Measurements from ENCODE around the gene DCDC1.

DCDC1 gene

DNA sequence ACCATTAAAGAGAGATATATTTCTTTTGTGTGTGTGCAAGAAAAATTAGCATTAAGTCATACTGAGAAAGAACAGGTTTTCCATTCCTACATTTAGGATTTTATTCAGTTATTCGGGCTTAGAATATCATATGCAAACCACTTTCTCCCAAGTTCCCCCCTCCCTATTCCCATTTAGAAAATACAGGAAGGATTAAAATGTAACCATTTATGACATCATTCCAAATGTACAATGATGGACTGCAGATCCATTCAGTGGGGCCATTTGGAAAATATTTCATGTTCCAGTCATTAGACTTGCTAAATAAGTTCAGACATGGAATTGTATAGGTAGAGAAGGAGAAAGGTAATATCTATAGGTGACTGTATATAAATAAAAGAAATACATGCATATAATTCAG, 554.8 kb downstream of the DCDC1 start:
- H3K4me3 ChIP-seq (ENCODE audit: low read depth, low read length), result no peak overlapping the region
- TF ChIP-seq, protein P1, sequence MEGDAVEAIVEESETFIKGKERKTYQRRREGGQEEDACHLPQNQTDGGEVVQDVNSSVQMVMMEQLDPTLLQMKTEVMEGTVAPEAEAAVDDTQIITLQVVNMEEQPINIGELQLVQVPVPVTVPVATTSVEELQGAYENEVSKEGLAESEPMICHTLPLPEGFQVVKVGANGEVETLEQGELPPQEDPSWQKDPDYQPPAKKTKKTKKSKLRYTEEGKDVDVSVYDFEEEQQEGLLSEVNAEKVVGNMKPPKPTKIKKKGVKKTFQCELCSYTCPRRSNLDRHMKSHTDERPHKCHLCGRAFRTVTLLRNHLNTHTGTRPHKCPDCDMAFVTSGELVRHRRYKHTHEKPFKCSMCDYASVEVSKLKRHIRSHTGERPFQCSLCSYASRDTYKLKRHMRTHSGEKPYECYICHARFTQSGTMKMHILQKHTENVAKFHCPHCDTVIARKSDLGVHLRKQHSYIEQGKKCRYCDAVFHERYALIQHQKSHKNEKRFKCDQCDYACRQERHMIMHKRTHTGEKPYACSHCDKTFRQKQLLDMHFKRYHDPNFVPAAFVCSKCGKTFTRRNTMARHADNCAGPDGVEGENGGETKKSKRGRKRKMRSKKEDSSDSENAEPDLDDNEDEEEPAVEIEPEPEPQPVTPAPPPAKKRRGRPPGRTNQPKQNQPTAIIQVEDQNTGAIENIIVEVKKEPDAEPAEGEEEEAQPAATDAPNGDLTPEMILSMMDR (IDR thresholded peaks at IDR 0.05; ENCODE audit: low read depth, low read length), result no peak
